GM21717 (cell line): ENCODE results near the gene RPS19BP1.
"Not testable (repeated sequence)": the region's sequence is repeated elsewhere in the genome, so short reads cannot be mapped to it uniquely, and the experiment has no call there.

Experiments
- ATAC-seq: cut with Tn5 transposase; IDR thresholded peaks from one replicate; pipeline ENCODE4 v1.9.1; 2021; ENCODE audit warnings: mild to moderate bottlenecking, moderate library complexity; ENCODE audit not compliant: unreplicated experiment

RPS19BP1 gene

DNA sequence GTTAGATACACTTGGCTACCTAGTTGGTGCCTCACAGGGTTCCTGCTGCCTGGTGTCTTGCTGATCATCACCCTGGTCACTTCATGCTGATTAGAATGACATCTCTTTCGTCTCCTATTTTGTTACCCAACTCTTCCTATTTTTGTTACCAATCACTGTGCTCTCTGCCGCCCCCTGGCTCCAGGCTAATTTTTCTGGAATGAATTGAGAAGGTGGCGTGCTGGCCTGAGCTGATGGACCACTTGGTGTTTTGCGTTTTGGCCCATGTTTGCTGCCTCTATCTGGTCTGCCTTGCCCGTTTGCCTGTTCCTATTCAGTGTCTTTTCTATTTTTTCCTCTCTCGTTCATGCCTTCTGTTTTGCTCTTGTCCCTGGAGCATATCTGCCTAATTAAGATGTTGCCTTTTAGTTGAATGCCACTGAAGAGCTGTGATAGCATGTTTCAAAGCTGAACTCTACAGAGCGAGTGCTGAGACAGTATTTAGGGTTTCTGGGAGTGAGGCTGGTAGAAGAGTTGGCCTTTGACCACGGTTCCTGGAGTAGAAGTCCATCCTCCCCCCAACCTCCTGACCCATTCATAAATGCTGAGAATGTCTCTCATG, 18.1 kb downstream of the RPS19BP1 start:
- ATAC-seq: no peak

DNA sequence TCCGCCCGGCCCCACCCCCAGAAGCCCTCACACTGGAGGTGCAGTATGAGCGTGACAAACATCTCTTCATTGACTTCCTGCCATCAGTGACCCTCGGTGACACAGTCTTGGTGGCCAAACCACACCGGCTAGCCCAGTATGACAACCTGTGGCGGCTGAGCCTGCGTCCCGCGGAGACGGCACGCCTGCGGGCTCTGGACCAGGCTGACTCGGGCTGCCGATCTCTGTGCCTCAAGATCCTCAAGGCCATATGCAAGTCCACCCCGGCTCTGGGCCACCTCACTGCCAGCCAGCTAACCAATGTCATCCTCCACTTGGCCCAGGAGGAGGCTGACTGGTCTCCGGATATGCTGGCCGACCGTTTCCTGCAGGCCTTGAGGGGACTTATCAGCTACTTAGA, 18.8 kb downstream of the RPS19BP1 start:
- ATAC-seq: no peak

DNA sequence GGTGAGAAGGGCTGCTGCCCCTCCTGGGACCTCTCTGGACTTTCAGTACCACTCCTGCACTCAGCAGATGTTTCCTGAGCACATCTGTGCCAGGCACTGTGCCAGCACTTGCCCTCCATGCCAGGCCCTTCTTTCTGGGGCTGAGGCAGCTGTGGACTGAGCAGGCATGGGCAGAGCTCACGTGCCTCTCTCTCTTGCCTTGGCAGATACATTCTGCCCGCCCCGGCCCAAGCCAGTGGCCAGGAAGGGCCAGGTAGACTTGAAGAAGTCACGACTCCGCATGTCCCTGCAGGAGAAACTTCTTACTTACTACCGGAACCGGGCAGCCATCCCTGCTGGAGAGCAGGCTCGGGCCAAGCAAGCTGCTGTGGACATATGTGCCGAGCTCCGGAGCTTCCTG, 20.5 kb downstream of the RPS19BP1 start:
- ATAC-seq: no peak

DNA sequence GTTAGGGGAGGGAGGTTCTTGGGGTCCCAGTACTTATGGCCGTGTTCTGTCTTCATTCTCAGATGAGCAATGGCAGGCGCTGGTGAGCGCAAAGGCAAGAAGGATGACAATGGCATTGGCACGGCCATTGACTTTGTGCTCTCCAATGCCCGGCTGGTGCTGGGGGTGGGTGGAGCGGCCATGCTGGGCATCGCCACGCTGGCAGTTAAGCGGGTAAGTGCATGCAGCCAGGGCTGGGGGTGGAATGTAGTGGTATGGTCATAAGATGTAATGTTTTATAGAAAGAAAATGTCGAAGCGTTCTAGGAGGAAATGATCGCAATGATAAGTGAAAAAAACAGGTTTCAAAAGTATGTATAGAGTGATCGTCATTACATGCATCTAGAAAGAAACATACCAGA, 21.3 kb downstream of the RPS19BP1 start:
- ATAC-seq: no peak

DNA sequence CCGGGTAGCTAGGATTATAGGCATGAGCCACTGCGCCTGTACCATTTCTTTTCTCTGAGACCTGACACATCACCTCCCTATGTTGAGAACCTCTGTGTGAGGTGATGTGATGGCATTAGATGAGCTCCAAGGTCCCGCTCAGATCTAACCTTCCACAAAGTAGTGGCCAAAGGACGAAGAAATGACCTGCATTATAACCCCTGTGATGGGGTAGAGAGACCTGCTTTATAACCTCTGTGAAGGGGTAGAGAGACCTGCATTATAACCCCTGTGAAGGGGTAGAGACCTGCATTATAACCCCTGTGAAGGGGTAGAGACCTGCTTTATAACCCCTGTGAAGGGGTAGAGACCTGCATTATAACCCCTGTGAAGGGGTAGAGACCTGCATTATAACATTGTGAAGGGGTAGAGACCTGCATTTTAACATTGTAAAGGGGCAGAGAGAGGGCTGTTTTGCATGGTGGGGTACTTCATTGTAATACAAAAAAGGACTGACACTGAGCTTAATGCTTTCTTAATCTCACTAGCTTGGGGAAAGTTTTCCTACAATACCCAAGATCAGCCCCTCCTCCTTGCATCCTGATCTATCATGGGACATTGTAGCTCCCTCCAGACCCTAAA, 21.9 kb downstream of the RPS19BP1 start:
- ATAC-seq: no peak

DNA sequence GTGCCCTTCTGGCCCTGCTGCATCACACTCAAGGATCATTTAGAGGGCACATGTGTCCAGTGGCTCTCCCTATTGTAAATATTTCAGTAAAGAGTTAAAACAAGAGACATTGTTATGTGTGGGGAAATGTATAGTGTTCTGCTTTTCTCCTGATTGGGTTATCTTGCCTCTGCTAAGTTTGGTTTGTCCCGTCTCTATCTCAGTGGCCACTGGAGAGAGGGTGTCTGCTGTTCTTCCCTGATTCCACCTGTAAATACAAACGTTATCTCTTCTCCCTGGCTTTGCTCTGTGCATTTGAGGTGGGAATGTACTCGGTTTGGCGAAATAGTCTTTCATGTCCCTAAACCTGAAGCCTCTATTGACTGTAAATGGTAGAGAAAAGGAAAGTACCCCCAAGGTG, 24.2 kb downstream of the RPS19BP1 start:
- ATAC-seq: no peak

DNA sequence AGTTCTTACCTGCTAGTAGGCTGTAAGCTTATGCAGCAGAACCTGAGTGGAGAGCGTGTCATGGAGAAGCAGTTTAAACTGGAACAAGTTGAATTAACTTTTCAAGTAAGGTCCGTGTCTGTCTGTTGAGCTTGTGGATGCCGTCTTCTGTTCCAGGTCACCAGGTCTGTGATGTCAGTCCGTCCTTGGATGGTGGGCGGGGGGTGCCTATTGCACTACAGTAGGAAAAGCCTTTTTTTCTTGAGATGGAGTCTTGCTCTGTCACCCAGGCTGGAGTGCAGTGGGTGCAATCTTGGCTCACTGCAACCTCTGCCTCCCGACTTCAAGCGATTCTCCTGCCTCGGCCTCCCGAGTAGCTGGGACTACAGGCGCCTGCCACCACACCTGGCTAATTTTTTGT, 25.5 kb downstream of the RPS19BP1 start:
- ATAC-seq: not testable (repeated sequence)

DNA sequence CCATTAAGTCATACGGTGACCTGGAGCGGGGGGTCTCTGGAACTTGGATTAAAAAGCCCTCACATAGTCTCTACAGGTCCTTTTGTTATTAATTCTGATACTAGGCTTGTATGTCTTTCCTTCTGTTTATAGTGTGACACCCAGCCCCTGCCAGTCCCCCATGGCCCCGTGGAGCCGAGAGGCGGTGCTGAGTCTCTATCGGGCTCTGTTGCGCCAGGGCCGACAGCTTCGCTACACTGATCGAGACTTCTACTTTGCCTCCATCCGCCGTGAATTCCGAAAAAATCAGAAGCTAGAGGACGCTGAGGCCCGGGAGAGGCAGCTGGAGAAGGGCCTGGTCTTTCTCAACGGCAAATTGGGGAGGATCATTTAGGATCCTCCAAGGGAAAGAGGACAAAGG, 28.5 kb downstream of the RPS19BP1 start:
- no peak for ATAC-seq

DNA sequence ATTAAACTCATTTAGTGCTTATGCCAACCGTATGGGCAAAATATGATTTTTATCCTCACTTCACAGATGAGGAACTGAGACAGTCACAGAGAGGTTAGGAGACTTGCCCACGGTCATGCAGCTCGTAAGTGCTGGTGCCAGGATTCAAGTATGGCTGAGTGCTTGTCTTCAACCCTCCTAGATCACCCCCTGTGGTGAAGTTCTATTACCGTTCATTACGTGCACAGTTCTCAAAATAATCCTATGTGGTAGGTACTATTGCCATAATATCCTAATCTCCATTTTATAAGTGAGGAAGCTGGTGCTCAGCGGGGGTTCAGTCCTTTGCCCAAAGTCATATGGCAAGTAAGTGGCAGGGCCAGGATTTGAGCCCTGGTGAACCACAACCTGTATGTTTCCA, 28.9 kb downstream of the RPS19BP1 start:
- ATAC-seq: no peak

DNA sequence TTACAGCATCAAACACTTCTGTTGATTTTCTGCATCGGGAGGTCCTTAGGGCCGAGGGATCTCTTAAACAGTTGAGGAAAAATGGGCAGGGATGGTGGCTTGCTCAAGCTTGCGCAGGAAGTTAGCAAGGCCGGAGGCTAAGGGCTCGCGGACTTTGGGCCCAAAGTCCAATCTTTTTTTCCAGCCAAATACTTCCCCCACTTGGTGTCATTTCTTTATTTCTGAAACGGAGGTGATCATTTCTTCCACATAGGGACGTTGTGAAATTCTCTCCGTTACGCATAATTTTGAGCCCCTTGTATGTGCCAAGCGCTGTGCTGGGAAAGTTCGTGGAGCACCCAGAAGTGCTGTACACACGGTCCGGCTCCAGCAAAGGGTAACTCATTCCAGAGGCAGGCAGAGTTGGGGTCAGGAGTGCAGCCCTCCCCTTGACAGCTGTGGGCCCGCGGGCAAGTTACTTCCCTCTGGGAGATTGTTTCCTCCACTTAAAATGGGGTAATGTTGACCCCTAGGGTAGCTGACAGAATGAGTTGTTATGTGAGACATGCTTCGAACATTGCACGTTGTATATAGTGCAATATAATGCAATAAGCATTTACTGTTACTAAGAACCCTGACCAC, 29.6 kb downstream of the RPS19BP1 start:
- no peak for ATAC-seq

DNA sequence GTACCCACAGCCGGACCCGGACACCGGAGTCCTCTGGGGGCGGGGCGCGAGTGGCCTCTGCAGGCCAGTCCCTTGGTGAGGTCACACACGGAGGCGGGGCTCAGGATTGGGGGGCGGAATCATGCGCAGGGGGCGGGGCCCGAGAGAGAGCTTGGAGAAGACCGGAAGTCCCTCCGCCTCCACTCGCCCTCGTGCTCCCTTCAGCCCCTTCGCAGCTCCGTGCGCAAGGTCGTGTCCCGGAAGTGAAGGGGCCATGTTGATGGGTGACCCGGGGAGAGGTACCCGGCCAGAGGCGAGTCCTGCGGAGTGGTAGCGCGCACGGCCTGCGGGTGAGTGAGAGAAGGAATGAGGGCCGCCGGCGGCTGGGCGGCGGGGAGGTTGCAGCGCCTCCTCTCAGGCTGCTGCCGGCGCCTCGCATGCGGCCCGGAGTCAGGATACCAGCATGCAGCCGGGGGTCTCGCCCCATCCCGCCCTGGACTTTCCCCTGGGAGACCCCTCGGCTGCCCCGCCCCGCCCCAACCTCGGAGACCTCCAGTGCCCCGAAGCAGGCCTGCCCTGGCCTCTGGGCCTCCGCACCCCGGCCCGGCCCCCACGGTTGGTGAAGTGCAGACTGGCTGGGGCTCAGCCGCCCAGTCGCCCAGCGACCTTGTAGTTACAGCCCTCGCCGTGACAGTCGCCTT, 30.3 kb downstream of the RPS19BP1 start, which contains the start of gene MIEF1:
TSS of gene MIEF1 (plus strand) at position 182 of the 680 bp plus-strand sequence. CDS start 9,005 bp downstream, outside the sequence.
- ATAC-seq: peak; percentile 82

DNA sequence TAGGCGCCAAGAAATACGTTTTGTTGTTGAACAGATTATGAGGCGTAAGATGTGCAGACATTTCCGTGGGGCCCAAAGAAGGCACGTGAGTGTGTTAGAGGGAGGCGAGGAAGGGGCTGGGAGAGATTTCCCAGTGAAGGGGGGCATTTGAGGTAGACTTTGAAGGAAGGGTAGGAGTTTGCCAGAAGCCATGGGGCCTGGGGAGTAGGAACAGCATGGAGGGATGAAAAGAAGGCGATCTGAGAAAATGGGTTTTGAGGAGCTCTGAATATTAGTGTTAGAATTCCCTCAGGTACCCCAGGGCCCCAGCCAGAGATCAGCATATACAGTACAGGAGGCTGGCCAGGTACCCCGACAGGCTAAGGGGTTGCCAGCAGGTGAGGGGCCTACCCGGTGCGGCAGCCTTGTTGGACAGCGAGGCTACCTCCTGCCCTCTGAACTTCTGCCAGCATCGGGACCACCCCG, 30.9 kb downstream of the RPS19BP1 start:
- no peak for ATAC-seq

DNA sequence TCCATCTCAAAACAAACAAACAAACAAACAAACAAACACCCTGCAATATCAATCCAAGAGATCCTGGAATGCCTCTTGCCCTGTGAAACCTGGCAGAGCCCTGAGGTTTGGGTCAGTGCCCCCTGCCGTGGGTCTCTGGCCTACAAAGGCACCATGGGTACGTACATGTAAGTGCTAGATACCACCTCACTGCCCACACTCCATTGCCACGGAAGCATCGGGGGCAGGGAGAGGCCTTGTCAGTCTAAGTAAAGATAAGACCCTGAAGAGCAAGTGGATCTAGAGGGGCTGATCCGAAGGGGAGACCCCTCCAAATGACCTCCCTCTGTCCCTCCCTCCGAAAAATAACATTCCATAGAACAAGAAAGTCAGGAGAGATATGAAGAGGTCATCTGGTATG, 32.4 kb downstream of the RPS19BP1 start:
- no peak for ATAC-seq

DNA sequence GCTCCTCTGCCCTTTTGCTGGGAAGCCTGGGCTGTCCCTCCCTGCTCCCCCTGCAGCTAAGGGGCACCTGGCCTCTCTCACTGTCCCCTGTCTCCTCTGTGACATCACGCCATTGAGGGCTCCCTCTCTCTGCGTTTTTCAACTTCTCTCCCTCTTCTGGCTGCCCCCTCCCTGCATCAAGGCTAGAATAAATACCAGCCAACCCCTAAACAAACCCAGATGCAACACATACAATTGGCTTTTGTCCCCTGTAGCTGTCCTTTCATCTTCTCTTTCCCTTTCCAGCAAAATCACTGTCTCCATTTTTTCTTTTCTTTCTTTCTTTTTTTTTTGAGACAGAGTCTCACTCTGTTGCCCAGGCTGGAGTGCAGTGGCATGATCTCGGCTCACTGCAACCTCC, 33.7 kb downstream of the RPS19BP1 start:
- ATAC-seq: no peak

DNA sequence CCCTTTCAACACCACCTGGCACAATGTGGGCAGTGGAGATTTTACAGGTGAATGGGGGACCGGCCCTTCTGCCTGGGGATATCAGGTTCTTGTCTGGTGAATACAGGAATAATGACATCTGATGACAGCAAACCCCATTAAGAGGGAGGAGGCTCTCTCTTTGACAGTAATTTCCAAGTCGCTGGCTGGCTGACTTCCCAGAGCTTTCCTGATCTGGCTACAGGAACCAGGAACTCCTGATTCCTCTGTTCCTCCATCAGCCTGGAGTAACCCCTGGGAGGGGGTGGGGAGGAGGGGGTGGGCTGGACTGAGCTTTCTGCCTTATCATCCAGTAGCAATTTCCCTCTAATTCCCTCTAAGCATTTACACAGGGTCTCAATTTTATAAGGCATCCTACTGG, 34.2 kb downstream of the RPS19BP1 start:
- no peak for ATAC-seq

DNA sequence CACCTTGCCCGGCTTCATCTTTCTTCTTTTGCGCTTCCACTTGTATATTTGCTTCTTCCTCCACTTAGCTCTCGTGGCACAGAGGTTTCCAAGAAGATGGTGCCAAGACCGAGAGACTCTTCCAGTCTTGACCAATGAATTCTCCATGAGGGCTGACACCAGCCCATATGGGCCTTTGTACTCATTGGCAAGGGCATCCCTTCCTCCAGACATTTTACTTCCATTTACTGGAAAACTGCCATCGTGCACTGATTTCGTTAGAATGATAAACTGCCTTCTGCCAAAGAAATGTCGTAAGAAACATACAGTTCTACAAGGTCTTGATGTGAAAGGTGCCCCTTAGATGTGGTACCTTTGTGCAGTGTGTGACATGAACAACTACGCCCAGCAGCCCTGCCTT, 35.1 kb downstream of the RPS19BP1 start:
- ATAC-seq: no peak

DNA sequence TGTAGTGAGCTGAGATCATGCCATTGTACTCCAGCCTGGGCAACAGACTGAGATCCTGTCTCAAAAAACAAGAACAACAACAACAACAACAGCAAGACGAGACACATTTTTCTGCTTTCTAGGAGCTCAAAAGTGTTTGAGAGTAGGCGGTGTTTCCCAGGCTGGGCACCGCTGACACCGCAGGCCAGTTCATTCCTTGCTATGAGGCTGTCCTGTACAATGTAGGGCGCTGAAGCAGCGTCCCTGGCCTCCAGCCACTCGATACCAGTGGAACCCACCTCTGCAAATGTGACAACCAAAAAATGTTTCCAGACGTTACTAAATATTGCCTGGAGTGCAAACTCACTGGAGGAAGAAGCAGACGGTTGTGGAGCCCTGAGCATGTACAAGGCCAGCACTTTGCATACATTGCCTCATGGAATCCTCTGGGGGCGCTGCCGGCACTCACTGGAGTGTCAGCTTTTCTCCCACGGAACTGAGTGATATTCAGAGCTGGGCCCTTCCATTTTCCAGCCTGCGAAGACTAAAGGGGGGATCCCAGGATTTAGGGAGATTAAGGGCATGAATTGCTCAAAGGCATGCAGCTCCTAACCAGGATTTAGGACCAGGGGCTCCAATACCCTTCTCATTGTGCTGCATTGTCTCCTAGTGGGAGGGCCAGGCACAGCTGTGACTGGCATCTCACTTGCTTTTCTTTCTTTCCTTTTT, 36.3 kb downstream of the RPS19BP1 start:
- ATAC-seq: no peak

DNA sequence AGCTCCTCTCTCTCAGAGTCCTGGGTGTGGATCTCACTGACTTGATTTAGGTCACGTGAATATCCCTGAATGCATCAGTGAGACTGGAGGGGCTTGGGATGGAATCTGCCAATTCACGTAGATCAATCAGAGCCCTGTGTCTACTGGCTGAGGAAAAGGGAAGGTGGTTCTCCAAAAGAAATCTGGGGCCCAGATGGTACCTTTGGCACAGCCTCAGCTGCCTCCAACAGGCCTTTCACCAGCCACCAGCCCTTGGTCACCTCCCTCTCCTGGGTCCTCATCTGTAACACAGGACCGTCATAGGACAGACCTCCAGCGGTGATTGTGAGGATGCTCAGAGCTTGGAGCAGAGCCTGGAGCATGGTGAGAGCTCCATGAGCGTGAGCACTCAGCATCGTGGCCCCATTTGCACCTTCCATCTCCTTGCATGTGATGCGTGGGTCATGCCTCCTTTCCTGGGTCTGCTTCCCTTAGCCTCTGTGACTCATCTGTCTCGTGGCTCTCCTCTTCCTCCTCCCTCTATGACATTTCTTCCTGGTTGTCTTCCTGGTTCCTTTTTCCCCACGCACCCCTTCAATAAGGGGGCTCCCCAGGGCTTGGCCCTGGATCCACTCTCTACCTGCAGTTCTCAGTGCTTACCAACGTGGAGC, 38.0 kb downstream of the RPS19BP1 start:
- no peak for ATAC-seq

DNA sequence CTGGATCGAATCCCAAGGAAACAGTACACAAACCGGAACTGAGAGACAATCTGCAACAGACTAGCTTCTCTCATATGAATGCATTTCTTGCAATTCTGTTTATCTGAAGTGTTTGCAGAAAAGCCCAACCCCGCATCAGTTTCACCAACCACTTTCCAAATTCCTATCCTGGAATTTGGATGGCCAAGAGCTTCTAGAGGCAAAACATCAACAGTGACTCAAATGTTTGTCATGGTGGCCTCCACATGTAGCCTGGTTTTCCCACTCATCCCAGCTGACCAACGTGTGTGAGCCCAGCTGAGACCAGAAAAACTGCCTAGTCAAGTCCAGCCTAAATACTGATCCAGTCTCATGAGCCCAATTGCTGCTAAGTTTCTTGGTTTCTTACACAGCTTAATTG, 38.8 kb downstream of the RPS19BP1 start:
- ATAC-seq: no peak

DNA sequence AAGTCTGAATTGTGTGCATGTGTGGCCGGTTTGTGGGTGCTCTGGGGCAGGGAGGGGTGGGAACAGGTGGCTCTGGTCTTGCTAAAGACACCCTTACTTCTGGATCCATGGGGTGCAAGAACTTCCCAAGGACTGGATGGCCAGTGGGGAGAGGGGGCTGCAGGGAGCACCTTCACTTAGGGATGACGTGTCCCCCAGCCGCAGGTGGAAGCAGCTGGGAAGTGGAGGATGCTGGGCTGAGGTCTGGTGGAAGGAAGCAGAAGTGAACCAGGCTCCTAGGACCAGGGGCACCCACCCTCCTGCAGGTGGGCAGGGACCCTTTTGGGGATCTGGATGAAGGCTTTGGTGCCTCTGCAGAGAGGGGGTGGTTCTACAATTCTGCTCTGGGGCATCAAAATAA, 40.4 kb downstream of the RPS19BP1 start:
- ATAC-seq: no peak

DNA sequence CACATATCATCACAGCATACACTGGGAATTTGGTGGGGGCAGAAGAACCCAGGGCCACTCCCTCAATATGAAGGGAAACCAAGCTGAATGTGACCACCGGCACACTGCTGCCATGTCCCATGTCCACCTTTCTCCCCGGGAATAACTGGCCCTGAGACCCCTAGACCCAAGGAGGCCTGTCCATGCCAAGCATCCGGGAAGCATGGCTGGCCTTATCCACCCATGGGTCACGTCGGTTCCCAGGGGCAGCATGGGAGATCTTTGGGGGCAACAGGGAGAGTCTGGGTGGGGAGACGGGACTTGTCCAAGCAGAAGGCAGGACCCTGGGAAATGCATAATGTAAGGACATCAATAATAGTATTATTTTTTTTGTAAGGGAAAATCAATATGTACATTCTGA, 40.9 kb downstream of the RPS19BP1 start:
- no peak for ATAC-seq
